ENCODE results near the gene TJP1.

GRCh38 chr15:29749365-29750086 lies 72.7 kb downstream of the TJP1 start:
- TF ChIP-seq CTCF (IDR thresholded peaks at IDR 0.05): no peak
- TF ChIP-seq POLR2A (IDR thresholded peaks at IDR 0.05): no peak
